ENCODE measurements around the gene GPBAR1. TPM values are rescaled to one million over a fixed set of nuclear protein-coding genes. Genes with fewer than 3 reads are reported as not detected.

The GPBAR1 gene
- total RNA-seq, 2 donors from 2014 or later: 3.1 to 90.3 TPM

DNA sequence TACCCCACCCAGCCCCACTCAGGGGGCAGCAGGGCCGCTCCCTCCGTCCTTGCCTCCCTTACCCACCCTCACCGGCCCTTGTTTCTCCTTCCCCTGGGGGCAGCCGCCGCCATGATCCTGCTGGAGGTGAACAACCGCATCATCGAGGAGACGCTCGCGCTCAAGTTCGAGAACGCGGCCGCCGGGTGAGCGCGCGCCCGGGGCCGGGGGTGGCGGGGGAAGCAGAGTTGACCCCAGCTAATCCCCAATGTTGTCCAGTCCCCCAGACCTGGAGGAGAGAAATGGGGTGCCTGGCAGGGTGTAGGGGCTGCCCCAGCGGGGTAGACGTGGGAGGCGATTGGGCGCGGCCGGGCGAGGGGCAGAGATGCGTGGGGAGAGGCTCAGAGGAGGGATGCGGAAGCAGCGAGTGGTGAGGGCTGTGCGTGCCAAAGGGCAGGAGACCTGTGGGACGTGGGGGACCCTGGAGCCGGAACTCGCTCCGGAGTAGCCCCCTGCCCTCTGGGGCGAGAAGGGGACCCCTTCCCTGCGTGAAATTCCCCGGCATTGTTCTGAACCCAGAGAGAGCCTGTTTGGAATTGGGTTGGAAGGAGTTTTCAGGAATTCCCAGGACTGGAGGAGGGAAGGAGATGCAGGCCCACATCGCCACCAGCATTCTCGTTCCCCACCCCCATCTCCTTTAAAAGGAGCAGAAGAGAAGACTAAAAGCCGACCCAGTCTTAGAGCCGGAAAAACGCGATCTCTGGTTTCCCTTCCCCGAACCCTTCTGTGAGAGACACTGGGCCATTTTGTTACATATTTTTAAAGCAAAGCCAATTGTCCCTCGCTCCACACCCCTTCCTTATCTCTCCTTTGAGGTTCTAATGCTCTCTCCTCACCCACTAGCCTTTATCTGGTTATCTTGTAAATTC is 43.2 kb upstream of the GPBAR1 start:
- H3K4me1 ChIP-seq: peaks cover 39% of the 10 kb centered on the region
- no peaks in the 10 kb centered on the region for H3K9me3 ChIP-seq
- H3K36me3 ChIP-seq (replicated peaks in 1 of 2; ENCODE audit: insufficient read depth in 1 of 2, low read depth in 2 of 2): no peaks in the 10 kb centered on the region
- peak overlapping the region; percentile 95 to 99 for H3K4me3 ChIP-seq
- peak; percentile 45 for ATAC-seq
- peak overlapping the region; percentile 75 to 92 (median 84) for H3K27ac ChIP-seq
- WGBS, 2 donors: 0% methylated on average over 41 to 47 of the region's 47 CpGs
- peak; percentile 39 to 62 (median 39) for DNase-seq
- no peak for TF ChIP-seq CTCF (IDR thresholded peaks at IDR 0.05)
- no peak for TF ChIP-seq POLR2A (IDR thresholded peaks at IDR 0.05)
- no peaks in the 10 kb centered on the region for H3K27me3 ChIP-seq
- intact Hi-C loops (cut with DNase I): no loop called here

DNA sequence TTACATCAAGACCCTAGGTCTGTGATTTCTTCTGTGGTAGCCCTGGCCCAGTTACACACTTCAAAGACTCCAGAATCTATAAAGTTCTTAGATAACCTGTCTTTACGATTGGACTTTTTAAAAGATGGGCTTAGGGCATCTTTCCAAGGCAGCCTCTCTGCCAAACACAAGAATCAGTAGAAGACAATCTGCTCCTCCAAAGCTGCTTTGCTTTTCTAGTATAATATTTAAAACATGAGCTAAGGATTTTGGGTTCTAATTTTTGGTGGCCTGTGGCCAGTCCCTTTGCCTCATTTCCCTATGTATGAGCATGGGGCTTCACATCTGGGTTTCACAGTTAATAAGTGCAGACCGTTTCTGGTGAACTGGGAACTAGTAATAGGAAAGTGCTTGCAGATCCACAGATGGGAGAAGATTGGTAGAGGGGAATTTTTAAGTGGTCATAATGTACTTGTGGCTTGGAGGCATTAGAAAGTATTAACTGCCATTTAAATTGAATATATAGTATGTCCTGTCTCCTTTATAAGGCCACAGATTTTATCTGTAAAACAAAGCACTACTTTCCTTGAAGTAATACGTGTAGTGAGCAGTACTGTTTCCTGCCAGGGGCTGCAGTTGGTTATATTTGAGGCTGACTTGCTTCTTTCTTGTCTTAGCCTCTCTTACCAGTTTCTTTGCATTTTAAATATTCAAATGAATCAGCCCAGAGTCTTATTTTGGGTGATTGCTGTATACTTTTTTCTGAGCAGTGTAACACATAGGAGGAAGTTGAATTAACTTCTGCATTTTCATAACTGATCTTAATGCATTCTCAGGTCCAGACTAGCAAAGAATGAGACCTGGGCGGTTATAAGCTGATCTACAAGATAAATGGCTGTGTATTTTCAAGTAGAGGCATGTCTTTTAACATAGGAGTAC is 42.3 kb upstream of the GPBAR1 start:
- no peak for ATAC-seq

DNA sequence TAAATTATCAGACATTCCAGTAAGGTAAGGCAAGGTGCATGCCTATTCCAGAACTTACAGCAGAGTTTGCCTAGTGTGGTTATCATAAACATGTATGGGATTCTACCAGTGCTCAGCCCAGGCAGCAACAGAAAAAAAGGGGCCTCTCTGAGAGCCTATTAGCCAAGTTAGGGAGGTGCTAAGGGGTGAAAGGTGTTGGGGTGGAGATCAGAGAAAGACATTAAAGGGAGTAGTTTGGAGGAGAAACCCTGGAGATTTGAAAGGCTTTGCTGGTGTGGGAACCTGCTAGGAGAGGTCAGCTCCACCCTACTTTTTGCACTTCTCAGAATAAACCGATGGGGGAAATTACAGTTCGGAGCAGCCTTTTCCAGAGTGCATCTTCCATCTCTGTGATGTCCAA is 40.9 kb upstream of the GPBAR1 start:
- intact Hi-C loops (cut with DNase I): no loop called here
- H3K27ac ChIP-seq: no peak overlapping the region
- 60 to 72% methylated on average over 2 of the region's 2 CpGs for WGBS, 2 donors
- peaks cover 47% of the 10 kb centered on the region for H3K4me1 ChIP-seq
- TF ChIP-seq CTCF (IDR thresholded peaks at IDR 0.05): no peak
- H3K9me3 ChIP-seq: no peaks in the 10 kb centered on the region
- no peaks in the 10 kb centered on the region for H3K36me3 ChIP-seq (replicated peaks in 1 of 2; ENCODE audit: insufficient read depth in 1 of 2, low read depth in 2 of 2)
- H3K27me3 ChIP-seq: no peaks in the 10 kb centered on the region
- H3K4me3 ChIP-seq: no peak overlapping the region
- no peak for ATAC-seq
- DNase-seq: no peak

More for the DNA sequence above, 42.3 kb upstream of the GPBAR1 start:
- Histone ChIP-seq H3K36me3 (replicated peaks in 1 of 2; ENCODE audit: insufficient read depth in 1 of 2, low read depth in 2 of 2) (no peaks in the 10 kb centered on the region), H3K27me3 (no peaks in the 10 kb centered on the region), H3K27ac (peak overlapping the region in 3 of 4 donors; percentile 75 to 92 (median 88)), H3K4me1 (peaks cover 47% of the 10 kb centered on the region), H3K9me3 (no peaks in the 10 kb centered on the region), H3K4me3 (peak overlapping the region in 1 of 2 donors; percentile 95)
- intact Hi-C loops (cut with DNase I): no loop called here
- 18 to 23% methylated on average over 4 of the region's 4 CpGs for WGBS, 2 donors
- TF ChIP-seq POLR2A (IDR thresholded peaks at IDR 0.05): no peak
- no peak for TF ChIP-seq CTCF (IDR thresholded peaks at IDR 0.05)
- no peak for DNase-seq

DNA sequence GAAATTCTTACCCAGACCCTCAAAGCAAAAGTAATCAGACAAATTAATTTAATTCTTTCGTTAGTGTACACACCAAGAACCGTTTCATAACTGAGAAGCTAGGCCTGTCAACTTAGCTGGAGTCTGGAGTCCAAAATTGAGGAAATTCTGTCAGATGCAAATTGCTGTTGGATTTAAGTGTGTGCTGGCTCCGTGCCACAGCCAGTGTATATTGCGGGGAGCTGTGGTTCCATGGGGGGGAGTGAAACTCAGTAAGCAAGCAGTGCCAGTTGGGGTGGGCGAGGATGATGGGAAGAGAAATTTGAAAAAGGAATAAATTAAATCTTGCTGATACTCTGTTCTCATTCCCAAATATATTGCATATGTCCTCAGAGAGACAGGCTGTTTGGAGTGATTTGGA is 39.8 kb upstream of the GPBAR1 start:
- Histone ChIP-seq H3K27me3 (no peaks in the 10 kb centered on the region), H3K4me1 (peaks cover 43% of the 10 kb centered on the region), H3K27ac (no peak overlapping the region), H3K9me3 (no peaks in the 10 kb centered on the region), H3K4me3 (no peak overlapping the region), H3K36me3 (replicated peaks in 1 of 2; ENCODE audit: insufficient read depth in 1 of 2, low read depth in 2 of 2) (no peaks in the 10 kb centered on the region)
- no peak for TF ChIP-seq POLR2A (IDR thresholded peaks at IDR 0.05)
- no peak for TF ChIP-seq CTCF (IDR thresholded peaks at IDR 0.05)
- DNase-seq (no peak), ATAC-seq (no peak)
- WGBS, 2 donors: 64 to 74% methylated on average over 5 of the region's 5 CpGs
- intact Hi-C loops (cut with DNase I): no loop called here

Measured in body of pancreas (tissue), 4 donors.